Lower lobe of right lung (tissue), 2 donors: ENCODE results near the gene UGT1A4. TPM values are rescaled to one million over a fixed set of nuclear protein-coding genes. Genes with fewer than 3 reads are reported as not detected.

Source experiments
- ATAC-seq, 2 donors: fragments of 200-7000 bp; cut with Tn5 transposase; one replicate each; pipeline ENCODE4 v1.9.1; 2020 to 2022; ENCODE audit warnings: mild to moderate bottlenecking in 2 of 2, moderate library complexity in 2 of 2
- DNase-seq: peaks from one replicate; pipeline ENCODE4 v3.0.0-alpha.2; 2020
- H3K27ac ChIP-seq: fragments of 200-600 bp; one replicate; pipeline ENCODE4 v1.8.0; 2022
- H3K27me3 ChIP-seq: fragments of 200-600 bp; one replicate; pipeline ENCODE4 v1.8.0; 2022; ENCODE audit warnings: low read depth
- H3K36me3 ChIP-seq: fragments of 200-600 bp; one replicate; pipeline ENCODE4 v1.8.0; 2022; ENCODE audit warnings: mild to moderate bottlenecking
- H3K4me1 ChIP-seq: fragments of 200-600 bp; one replicate; pipeline ENCODE4 v1.8.0; 2022
- H3K4me3 ChIP-seq: fragments of 200-600 bp; one replicate; pipeline ENCODE4 v1.8.0; 2022; ENCODE audit warnings: mild to moderate bottlenecking
- H3K9me3 ChIP-seq: fragments of 200-600 bp; one replicate; pipeline ENCODE4 v1.8.0; 2022
- intact Hi-C: fragments of 100-400 bp; cut with DNase I; formaldehyde crosslinking; loops from one replicate; pipeline ENCODE4 v1.11.0; 2022
- total RNA-seq: library from RNA; stranded (reverse); fragmentation: NEBNext Ultra II Directional; extraction: Animal tissue kit (Norgen Biotek cat#: 25700); gene quantifications from one replicate; pipeline ENCODE4 v1.2.1, GENCODE V29; 2021
- TF ChIP-seq, protein P1 (sequence below): fragments of 200-600 bp; IDR thresholded peaks from one replicate; pipeline ENCODE4 v1.8.0; 2022; ENCODE audit warnings: antibody characterized with exemption, mild to moderate bottlenecking
- donor health status: DM: no; HTN: yes; CAD: no; lungs with severe emphysema.

UGT1A4 gene
- total RNA-seq, 1 donor from 2014 or later, result not detected

DNA sequence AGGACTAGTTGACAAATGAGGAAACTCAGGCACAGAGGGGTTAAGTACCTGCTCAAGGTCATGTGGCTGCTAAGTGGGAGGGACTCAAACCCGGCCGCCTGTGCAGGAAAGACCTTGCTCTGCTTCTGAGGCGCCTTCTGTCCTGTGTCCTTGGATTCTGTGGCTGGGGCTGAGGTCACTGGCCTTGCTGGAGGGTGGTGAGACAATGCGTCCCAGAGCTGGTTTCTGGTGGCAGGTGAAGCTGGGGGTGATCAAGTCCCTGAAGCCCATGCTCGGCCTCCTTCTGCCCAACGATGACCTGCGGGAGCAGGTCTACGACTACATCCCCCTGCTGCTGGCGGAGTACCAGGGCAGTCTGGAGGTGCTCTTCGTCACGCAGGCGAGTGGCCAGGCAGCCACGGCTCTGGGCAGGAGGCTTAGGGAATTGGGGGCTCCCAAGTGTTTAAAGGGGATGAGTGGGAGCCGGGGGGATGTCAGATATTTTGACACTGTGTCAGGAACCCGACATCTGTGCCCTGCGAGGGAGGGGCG, 75.7 kb downstream of the UGT1A4 start:
- Histone ChIP-seq H3K36me3 (no peaks in the 10 kb centered on the region), H3K9me3 (no peaks in the 10 kb centered on the region), H3K4me3 (no peak overlapping the region), H3K27me3 (no peaks in the 10 kb centered on the region), H3K27ac (no peak overlapping the region), H3K4me1 (no peaks in the 10 kb centered on the region)
- intact Hi-C loops, result no loop called here
- DNase-seq, result no peak
- no peak for ATAC-seq
- TF ChIP-seq, protein P1, sequence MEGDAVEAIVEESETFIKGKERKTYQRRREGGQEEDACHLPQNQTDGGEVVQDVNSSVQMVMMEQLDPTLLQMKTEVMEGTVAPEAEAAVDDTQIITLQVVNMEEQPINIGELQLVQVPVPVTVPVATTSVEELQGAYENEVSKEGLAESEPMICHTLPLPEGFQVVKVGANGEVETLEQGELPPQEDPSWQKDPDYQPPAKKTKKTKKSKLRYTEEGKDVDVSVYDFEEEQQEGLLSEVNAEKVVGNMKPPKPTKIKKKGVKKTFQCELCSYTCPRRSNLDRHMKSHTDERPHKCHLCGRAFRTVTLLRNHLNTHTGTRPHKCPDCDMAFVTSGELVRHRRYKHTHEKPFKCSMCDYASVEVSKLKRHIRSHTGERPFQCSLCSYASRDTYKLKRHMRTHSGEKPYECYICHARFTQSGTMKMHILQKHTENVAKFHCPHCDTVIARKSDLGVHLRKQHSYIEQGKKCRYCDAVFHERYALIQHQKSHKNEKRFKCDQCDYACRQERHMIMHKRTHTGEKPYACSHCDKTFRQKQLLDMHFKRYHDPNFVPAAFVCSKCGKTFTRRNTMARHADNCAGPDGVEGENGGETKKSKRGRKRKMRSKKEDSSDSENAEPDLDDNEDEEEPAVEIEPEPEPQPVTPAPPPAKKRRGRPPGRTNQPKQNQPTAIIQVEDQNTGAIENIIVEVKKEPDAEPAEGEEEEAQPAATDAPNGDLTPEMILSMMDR, result no peak

DNA sequence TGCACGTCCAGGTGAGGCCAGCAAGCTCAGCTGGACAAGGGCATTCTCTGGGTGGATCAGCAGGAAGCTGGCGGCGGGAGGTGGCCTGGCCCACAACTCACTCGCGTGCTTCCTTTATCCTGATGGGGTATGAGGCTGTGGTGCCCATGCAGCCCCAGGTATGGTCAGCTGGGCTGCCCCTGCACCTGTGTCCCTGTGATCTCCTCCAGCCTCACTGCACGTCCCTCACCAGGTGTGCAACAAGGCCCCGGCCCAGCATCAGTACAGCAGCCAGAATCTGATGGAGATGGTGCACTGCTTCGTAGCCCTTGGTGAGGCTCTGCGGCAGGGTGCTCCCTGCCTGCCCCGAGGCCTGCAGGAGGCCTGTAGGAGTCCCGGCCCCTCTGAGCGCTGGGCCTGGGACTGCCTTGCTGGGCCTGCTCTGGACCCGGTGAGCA, 77.2 kb downstream of the UGT1A4 start:
- no peaks in the 10 kb centered on the region for H3K36me3 ChIP-seq
- no peaks in the 10 kb centered on the region for H3K9me3 ChIP-seq
- ATAC-seq (no peak), DNase-seq (no peak)
- H3K27me3 ChIP-seq, result no peaks in the 10 kb centered on the region
- TF ChIP-seq, protein P1, result no peak
- intact Hi-C loops, result no loop called here
- H3K27ac ChIP-seq, result no peak overlapping the region
- no peak overlapping the region for H3K4me3 ChIP-seq
- H3K4me1 ChIP-seq, result no peaks in the 10 kb centered on the region

- no peak overlapping the region for H3K4me3 ChIP-seq
- TF ChIP-seq, protein P1, result no peak
- H3K27me3 ChIP-seq, result no peaks in the 10 kb centered on the region
- no peak for DNase-seq
- no peaks in the 10 kb centered on the region for H3K9me3 ChIP-seq
- intact Hi-C loops, result no loop called here
- no peak overlapping the region for H3K27ac ChIP-seq
- H3K36me3 ChIP-seq, result no peaks in the 10 kb centered on the region
- no peaks in the 10 kb centered on the region for H3K4me1 ChIP-seq
- no peak for ATAC-seq
Measured at GRCh38 chr2:233796254-233796653, 77.7 kb downstream of the UGT1A4 start.

DNA sequence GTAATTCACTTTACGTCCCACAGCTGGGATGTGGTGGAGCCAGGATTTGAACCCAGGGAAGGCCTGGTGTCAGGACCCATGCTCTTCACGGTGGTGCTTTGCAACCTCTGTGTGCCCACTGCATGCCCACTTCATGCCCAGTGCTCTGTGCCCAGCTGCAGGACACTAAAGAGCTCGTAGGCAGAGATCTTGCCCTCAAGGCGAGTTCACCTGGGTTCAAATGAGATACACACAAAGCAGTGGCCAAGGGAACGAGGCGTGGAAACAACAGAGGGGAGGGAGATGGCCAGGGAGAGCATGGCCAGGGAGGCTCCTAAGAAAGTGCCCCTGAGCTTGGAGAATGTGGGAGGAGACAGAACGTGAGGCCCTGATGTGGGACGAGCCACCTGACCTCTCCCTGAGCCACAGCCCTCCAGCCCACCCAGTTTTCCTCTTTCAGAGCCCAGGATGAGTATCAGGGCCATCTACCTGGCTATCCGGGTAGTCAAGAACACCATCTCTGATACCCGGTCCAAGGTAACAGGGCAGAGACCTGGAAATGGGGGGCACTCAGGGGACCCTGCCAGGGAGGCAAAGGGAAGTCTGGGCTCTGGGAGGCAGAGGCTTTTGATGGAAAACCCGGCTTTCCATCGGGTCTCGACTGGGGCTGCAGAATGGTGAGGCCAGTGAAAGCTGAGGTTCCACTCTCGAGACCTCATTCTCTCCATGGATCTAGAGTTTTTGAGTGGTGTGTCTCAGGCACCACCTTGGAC, 80.0 kb downstream of the UGT1A4 start:
- Histone ChIP-seq H3K36me3 (no peaks in the 10 kb centered on the region), H3K27ac (no peak overlapping the region), H3K4me1 (no peaks in the 10 kb centered on the region), H3K9me3 (no peaks in the 10 kb centered on the region), H3K27me3 (no peaks in the 10 kb centered on the region), H3K4me3 (no peak overlapping the region)
- TF ChIP-seq, protein P1, result no peak
- ATAC-seq (no peak), DNase-seq (no peak)
- intact Hi-C loops, result no loop called here

GRCh38 chr2:233799087-233799665, 80.6 kb downstream of the UGT1A4 start:
- no peaks in the 10 kb centered on the region for H3K36me3 ChIP-seq
- TF ChIP-seq, protein P1, result no peak
- no peak overlapping the region for H3K27ac ChIP-seq
- no peaks in the 10 kb centered on the region for H3K27me3 ChIP-seq
- H3K4me3 ChIP-seq, result no peak overlapping the region
- intact Hi-C loops, result no loop called here
- no peaks in the 10 kb centered on the region for H3K4me1 ChIP-seq
- H3K9me3 ChIP-seq, result no peaks in the 10 kb centered on the region
- DNase-seq (no peak), ATAC-seq (no peak)
